Ureter (tissue), 1 donor: ENCODE measurements around the gene CYP27C1. TPM values are rescaled to one million over a fixed set of nuclear protein-coding genes. Genes with fewer than 3 reads are reported as not detected.

Experiments used
- DNase-seq: peaks from one replicate; pipeline ENCODE4 v3.0.0-alpha.2; 2020; ENCODE audit warnings: low spot score
- total RNA-seq: library from RNA; stranded (reverse); gene quantifications from one replicate; pipeline ENCODE4 v1.2.4, GENCODE V29; 2023
- donor health status: DM: yes; HTN: yes; CAD: no.

Gene CYP27C1
- total RNA-seq, 1 donor from 2014 or later: 0.73 TPM

DNA sequence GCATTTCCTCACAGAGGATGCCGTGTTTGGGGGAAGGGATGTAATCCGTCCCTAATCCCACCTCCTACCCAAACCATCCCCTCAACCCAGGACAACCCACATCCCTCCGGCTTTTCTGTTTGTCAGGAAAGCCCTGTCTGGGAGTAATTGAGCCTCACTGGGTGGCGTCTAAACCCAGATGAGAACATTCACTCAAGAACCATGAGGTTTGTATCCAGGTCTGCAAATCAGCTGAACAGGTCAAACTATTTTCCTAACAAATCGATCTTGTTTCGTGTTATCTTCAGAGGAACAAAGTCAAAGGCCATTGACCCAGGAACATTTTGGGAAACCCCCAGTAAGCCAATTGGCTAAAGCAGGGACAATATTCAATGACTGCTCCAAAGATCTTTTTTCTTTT is 25.7 kb downstream of the CYP27C1 start:
- no peak for DNase-seq

DNA sequence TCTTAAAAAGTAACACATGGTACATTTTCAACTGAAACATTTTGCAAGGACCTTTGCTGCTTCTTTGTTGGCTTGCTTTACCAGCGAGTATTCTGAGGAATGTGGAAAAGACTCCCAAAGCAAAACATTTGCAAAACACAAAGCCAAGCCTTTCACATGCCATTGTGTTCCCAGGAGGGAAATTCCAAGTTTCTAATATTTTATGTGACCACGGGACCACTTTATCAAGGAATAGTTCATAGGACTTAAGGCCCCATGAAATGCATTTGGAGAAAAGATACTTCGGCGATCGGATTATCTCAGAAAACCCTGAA is 26.2 kb downstream of the CYP27C1 start:
- no peak for DNase-seq

DNA sequence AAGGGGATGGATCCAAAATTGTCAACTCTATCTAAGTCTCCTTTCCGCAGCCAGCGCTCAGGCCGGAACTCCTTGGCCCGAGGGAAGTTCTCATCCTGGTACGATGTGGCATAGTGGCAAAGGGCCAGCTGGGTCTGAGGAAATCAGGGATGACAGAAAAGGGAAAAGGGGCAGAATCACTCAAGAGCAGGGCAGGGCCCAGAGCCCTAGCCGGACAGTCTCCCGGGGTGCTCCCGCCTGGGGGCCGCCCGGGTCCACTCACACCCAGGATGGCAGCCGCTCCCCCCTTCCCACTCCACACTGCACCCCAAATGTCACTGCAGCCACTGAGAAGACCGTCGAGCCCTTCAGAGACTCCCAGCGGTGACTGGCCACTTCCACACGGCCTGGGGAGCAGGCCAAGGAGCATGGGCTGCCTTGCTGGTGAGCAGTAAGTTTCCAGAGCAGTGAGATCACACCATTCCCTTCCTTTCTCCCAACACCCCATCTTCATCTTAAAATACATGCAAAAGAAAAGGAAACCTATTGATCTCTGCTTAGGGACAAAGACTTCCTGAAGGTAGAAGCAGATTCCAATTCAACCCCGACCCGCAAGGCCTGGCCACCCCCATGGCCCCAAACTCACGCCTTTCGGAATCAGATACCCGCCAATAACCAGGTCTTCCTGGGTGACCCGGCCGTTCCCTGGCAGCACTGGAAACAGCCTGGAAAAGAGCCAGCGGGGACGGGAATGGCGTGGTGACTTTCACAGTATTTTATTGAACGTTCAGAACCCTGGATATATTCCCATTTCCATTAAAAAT is 26.7 kb downstream of the CYP27C1 start:
- no peak for DNase-seq

DNA sequence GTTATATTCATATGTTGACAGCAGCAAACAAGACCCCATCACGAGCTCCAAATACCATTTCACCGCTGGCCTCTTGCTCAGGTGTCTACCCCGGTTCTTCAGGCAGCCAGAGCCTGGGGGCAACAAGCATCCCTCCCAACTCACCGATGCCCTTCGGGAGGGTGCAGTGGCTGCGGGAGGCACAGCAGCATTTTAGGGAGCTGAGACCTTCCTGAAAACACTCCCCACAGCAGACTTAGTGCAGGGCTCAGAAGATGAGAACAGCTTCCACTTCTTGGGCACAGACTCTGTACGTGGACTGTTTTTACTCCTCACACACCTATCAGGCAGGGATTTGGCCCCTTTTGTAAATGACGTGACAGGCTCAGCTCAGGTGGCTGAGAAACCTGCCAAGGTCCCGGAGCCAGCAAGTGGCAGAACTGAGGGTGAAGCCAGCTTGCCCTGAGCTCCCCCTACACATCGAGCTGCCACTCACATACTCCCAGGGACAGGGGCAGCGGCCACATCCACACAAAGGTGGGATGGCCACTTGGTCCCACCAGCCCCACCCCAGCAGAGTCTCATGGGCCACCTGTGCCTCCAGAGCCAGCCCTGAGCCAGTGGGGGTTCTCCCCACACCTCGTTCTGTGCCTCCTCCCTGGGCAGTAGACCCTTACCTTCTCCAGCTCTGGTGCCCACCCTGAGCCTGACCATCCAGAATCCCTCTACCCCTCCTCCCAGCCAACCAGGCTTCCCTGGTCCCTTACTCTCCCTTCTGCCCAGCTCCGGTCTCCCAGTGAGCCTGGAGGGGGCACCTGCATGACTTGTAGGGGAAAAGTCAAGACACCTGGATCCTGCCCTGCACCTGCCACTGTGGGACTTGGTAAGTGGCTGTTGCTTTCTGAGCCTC is 28.5 kb downstream of the CYP27C1 start:
- no peak for DNase-seq

DNA sequence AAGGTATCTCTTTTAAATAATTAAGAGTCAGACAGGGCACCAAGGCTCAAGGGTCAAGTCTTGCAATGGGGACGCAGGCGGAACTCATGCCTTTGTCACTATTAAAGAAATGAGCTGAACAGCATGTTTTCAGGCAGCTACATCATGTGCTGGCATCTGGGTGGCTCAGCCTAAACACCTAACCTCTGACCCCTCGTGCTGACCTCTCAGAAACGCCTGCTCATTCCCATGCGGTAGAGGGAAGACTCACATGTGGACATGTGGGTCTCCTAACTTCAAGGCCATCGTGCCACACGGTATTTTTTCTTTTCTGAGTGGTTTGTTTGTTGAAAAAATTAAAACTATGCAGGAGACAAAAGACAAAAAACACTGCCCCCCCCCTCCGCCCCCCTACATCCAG is 31.3 kb downstream of the CYP27C1 start:
- DNase-seq: no peak

DNA sequence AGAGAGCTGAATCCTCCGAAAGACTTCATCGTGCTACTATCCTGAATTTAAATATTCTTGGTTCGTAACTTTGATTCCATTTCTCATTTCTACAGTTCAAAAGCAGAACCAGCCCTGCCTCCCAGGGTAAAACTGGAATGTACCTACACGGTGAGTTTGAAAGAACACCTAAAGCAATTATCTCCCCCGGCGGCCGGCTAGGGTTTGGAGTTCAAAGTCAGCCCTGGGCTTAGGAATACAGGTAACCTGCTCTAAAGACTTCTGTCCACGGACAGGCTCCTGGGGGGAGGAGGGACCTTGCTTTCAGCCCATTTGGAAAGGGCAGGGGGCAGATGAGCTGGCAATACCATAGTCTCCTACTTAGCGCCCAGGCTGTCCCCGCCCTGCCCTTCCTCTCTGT is 32.3 kb downstream of the CYP27C1 start:
- DNase-seq: no peak

DNA sequence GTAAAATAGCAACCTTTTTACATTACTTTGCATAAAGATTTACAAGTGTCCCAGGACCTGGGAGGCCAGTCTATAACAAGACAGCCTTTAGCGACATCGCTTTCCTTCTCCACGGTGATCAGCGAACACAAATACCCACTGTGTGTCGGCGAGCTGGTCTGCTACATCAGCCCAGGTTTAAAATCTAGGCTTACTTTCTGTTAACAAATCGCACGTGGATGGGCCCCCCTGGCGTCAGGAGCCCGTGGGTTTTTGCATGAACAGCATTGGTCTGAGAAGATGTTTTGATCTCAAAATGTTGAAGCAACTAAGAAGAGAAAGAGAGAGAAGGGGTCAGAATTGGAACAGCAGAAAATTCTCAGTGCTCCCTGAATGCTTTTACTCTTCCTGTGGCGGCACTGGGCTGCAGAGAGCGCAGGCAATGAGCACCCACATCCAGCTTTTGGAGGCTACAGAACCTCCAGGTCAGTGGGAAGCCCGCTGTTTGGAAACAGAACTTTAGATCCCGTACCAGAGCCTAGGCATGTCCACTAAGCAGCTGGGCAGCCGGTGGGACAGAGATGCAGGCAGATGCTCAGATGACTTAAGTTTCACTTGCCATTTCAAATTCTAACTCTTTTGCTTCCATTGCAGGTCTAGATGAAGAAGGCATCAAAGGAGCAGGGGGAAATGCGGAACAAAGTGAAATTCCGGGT is 32.9 kb downstream of the CYP27C1 start:
- peak; percentile 13 for DNase-seq

DNA sequence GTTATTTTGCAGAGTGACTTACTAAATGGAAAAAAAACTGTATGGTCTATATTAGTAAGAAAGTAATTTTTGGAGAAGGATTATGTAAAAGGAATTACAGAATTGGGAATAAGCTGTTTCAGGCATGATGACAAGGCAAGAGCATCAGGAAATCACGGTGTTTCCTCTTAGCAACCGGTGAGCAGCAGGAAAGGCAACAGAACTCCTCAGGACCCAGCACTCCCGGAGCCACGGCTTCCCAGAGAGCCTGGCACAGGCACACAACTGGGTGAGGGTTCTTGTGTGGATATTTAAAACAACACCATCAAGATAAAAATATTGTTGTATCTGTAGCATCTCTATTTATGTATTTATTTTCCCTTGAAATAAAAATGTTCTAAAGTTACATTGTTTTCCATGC is 34.4 kb downstream of the CYP27C1 start:
- no peak for DNase-seq

DNA sequence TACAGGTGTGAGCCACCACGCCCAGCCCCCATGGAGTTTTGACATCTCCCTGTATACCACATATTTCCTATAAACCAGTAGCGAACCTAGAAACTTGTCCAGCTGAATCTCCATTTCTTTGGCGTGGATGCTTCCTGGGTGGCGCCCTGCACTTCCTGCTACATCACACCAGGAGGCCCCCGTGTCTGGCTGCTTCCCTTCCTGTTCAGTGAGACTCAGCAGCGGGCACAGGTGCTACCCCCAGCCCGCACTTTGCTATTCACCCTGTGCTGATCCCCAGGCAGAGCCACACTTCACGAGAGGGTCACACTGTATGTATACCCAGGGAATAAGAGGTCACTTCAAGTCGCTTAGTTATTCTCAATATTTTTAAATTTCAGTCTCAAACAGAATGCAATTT is 35.0 kb downstream of the CYP27C1 start:
- DNase-seq: peak; percentile 26

DNA sequence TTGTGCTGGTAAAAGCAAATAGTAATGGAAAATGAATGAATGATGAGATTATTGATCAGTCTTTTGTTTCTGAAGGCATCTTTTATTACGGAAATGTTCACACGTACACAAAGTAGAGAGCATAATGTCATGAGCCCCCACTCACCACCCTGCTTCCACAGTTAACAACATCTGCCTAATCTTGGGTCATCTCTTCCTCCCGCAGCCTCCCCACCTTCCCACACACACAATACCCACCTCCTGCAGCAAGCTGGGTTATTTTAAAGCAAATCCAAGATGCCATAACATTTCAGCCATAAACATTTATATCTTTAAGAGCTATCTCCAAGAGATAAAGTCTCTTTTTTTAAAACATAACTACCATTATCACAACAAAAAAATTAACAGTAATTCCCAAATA is 36.3 kb downstream of the CYP27C1 start:
- peak; percentile 10 for DNase-seq

DNA sequence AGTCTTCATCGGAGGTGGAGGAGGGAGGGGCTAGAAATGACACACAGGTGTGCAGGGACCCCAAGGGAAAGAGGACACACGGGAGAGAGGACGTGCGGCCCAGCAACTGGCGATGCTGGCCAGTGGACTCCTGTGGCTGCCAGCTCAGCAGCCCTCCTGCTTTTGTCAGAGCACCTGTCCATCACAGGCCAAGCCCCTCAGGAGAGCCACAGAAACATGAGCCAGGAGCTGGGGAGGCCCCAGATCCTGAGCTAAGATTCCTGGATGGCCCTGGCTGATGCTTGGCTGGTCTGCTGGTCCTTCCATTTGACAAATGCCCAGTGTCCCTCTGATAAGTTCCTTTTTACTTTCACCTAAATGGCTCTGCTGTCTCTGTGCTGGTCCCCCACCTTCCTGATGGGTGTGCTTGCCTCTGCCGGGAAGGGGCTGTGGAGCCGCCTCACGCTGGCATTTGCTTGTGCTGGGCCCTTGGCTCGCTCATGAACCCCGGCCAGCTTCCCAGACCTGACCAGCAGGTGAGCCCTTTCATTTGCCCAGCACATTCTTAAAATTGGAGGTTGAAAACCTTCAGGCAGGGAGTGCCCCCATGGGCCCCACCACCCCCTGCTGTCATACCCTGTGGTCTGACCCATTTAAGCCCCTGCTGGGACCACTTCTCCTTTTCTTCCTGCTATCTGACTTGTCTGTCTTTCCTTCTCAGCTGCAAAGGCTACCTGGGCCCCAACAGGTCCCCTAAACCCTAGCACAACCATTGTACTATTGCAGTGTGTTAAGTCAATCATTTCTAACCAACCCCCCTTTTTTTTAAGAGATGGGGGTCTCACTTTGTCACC is 37.3 kb downstream of the CYP27C1 start:
- peak; percentile 32 for DNase-seq

DNA sequence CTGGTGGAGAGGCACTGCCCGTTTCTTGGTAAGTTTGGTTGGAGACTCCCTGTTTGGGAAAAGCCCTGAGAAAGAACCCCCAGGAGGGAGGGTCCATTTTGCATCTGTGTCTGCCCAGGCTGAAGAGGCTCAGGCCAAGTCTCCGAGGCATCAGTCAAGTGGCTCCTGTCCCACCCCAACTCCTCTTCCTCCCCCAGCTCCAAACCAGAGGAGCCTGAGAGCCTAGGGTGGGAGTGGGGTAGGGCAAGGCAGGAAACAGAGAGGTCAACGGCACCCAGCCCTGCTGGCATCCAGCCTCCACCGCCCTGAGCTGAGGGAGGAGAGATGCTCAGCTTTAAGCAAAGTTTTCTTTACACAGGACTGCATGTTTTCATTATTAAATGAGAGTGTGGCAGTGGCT is 38.2 kb downstream of the CYP27C1 start:
- peak; percentile 28 for DNase-seq

DNA sequence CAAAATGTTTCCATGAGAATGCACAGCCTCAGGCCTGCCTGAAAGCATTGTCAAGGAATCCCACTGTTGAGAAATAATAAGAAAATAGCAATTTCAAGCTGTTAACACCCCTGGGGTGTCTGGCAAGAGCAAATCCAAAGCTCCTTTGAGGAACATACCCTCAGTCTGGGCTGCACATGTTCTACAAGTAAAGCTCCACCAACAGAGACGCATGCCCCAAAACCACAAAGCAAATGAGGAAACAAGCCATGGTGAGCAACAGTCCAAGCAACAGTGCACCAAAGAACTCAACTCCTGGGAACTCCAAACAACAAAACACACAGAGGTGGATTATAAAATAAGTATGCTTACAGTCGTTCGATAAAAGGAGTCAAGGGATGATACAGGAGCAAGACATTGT is 40.3 kb downstream of the CYP27C1 start:
- DNase-seq: peak; percentile 30

DNA sequence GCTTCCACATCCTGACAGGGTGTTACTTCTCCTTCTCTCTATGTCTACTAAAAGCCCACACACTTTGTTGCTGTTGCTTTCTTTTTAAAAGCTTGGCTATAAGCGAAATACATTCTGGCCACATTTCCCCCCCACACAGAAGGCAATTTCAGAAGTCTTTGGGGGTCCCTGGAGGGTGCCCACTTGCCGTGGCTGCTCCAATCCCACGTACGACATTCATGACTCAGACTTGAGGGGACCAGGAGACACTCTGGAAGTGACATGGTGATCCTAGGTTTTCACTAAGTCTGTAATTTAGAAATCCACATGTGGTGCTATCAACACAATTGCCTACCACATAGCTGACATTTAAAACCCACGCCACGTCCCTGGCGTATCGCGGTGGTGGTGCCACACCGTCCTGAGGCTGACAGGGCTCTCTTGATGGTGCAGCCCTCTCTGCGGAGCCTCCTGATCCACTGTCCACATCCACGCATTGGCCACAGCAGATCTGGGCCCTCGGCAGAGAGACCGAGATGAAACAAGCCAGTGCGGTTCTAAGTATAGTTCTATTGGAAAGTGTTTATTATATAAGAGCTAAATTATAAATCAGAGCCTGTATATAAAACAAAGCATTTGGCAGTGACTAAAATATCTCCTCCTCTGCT is 42.4 kb downstream of the CYP27C1 start:
- DNase-seq: peak; percentile 38

DNA sequence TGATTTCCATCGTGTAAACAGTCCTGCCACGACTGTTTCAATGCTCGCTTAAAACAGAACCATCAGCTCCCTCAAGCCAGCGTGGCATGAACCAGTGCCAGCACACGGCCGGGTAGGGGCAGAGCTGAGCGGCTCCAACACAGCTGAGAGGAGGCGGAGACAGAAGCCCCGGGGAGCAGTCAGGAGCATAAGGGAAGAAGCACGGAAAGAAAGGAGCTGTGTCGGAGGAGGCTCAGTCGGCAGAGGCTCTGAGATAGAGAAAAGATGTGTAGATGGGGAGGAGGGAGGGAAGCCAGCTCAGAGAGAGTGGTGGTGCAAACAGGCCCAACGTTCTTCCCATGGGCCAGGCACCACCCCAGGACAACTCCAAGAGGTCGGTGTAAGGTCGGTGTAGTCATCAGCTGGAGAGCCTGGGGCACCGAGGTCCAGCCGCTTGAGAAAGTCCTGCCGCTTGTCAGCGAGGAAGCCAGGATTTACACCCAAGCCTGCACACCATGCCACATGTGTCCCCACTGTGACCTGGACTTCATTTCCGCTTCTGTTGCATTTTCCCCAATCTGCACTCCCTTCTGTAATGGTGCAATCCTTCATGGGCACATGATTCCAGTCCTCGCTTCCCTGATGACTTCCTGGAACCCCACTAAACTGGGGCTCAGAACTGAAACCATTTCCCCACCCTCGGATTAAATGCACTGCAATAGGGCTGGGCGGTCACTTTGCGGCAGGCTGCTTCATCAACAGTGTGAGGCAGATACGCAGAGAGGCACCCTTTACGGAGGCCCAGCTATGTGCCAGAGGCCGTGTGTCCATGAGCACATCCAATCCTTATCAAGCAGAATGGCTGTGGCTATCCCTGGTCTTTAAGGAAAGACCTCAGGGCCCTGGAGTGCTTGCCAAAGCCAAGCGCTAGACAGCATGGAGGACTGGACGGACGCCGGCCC is 43.5 kb downstream of the CYP27C1 start:
- peak; percentile 59 for DNase-seq

DNA sequence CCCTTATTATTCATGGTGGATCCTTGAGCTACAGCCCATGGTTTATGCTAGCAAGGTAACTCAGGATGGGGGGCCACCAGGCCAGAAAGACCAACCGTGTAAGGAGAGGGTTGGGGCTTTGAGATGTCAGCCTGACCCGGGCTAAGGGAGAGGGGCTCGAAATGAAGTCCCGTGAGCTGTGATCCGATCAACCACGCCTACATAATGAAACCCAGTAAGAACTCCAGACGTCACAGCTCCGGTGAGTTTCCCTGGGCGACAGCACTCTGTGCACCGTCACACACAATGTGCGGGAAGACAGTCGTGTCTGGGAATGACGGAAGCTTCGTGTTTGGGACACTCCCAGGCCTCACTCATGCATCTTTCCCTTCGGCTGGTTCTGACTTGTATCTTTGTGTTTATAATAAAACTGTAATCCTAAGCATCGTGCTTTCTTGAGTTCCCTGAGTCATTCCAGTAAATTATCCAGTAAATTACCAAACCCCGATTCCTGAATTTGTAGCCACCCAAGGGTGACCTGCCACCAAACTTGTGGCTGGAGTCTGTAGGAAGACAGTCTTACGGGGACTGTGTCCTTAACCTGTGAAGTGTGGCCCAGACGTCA is 44.2 kb downstream of the CYP27C1 start:
- peak; percentile 70 for DNase-seq

DNA sequence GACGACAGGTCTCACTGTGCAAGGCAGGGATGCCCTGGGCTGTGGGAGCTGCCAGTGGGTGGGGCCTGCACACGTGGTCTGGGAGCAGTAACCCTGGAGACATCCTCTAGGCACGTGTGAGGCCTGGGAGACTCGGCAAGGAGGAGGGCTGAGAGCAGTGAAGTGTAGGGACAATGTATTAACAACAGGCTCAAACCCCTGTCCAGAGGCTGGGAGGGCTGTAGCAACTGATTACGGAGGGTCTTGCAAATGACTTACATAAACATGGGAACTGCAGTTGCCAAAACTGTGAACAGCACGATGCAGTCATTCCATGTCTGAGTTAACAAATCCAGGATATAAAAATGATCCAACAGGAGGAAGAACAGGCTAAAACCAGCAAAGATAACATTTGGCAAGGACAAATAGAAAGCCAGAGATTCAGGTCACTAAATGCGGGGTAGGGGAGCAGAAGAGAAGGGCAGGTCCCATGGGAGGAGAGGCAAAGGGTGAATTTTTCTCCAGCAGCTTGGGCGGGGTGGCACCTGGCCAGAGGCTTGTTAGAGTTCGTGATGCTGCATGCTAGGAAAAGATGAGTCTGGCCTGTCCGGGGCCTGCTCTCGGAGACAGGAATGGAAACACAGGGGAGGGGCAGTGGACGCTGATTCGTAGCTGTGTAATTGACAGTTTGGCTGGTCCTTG is 44.9 kb downstream of the CYP27C1 start:
- DNase-seq: peak; percentile 84

DNA sequence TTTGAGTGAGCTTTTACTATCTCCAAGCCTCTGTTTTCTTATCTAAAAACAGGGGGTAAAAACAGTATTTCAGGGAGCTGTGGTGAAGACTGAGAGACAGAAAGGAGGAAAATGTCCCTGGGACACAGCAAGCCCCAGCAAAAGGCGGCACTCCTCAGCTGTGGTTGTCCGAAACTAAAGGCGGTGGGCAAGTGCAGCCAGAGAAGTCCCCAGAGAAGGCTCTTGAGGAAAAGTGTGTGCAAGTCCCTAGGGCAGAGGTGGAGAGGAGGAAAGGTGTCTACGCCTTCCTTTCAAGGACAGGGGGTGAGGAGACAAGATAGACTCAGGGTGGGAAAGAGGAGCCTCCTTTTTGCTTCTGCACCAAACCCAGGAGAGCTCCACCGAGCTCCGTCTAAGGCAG is 45.5 kb downstream of the CYP27C1 start:
- DNase-seq: no peak

DNA sequence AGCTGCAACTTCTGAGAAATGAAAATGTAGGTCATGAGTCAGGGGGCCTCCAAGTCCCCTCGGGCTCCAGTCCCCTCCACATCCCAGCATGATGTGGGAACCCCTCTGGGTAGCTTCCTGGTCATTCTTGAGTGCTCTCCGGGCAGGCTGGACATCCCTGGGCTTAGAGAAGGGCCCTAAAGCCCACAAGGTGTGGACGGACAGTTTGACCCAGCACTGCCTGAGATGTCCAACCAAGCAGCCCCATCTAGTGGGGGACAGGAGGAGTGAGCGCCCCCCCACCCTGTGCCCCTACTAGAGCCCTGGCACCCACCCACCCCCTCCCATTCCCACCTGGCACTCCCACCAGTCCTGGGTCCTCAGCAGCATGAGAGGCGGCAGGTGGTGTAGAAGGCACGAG is 46.0 kb downstream of the CYP27C1 start:
- peak; percentile 45 for DNase-seq
